VCaP (cell line): ENCODE data around the gene PRKCA.

ENCODE experiments used
- H3K27ac ChIP-seq: fragments of 450-650 bp; 2 replicates; pipeline ENCODE4 v1.5.1; 2017
- CTCF ChIP-seq: fragments of 450-650 bp; conservative IDR thresholded peaks from 2 replicates; pipeline ENCODE4 v1.5.1; 2017; ENCODE audit warnings: mild to moderate bottlenecking, moderate library complexity

PRKCA gene

DNA sequence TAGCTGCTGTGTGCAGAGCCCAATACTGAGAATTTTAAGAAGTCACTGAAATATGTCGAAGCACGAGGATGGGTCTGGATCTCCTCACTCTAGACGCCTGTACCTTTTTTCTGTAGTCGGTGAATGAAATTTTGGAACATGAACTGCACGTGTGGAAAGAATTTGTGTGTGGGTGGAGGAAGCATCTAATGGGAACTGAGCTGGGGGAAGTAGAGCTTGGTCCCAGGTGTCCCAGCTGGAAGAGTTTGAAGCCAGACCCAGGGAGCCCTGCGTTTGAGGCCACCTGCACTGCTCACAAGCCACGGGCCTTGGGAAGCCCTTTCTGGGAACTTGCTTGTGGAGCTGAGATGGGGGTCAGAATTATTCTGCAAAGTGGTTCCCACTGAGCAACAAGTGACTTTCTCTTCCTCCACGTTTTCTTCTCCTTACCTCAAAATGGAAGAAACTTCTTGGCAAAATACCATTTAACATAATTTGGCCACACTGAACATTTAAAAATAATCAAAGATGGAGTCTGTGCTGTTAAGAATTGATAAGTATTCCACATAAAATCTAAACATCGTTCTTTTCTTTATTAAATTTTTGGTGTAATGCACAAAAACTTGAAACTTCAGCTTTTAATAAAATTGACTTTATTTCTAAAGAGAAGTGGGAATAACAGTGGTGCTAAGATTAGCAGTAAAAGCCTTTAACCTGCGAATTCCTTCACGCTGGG lies 163.8 kb downstream of the PRKCA start:
- no peak overlapping the region for H3K27ac ChIP-seq
- TF ChIP-seq CTCF, result no peak

DNA sequence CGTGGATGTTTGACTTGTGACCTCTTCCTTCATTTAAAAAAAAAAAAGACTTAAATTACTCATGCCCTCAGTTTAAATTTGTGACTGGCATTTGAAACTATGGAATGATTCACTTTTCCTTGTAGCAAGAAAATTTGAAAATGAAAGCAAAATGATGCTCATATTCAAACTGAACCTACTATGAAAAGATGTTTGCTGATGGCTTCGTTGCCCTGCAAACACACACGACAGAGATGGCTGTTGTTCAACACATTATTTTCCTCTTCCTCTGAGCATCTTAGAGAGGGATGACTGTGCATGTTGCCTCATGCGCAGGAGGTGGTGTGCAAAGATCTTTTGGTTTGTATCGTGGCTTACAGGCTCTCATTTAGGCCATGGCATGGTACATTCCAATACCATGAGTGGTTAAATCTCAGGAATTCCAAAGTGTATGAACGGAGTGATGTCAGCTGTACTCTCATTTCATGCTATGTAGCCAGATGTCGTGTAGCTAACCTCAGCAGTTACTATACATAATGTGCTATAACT lies 164.5 kb downstream of the PRKCA start:
- no peak overlapping the region for H3K27ac ChIP-seq
- no peak for TF ChIP-seq CTCF

DNA sequence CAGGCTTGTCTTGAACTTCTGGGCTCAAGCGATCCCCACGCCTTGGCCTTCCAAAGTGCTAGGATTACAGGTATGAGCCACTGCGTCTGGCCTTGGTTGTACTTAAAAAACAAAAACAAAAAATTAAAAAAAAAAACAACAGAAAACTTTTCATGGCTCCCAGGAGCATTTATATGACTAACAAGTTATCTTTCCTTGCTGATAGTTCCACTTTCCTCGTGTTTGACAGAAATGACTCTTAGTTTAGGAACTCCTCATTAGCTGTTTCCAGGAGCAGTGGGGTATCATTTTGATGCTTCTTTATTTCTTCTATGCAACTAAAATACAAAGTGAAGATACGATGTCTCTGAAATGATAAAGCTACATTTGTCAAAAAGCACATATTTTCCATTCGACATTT lies 165.4 kb downstream of the PRKCA start:
- TF ChIP-seq CTCF, result no peak
- no peak overlapping the region for H3K27ac ChIP-seq

- H3K27ac ChIP-seq, result no peak overlapping the region
- no peak for TF ChIP-seq CTCF
These were observed 166.1 kb downstream of the PRKCA start for GRCh38 chr17:66468241-66469087.

GRCh38 chr17:66469088-66469442 lies 166.7 kb downstream of the PRKCA start:
- no peak overlapping the region for H3K27ac ChIP-seq
- TF ChIP-seq CTCF, result no peak

DNA sequence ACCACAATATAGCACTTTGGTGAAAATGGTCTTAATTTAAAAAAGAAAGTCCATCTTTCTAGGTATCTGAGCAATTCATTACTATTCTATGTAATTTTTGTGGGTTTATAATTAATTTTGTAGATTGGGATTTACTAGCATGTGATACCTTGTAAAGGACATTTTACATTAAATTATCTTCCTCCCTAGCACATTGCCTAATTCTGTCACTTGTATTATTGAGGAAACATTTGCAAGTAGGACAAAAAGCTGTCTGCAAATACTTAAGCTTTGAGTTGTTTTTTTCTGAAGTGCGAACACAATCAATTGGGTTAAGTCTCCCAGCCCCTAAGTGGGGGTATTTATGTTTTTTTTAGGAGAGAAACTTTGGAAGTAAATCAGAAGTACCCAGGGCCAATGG lies 167.0 kb downstream of the PRKCA start:
- no peak for TF ChIP-seq CTCF
- H3K27ac ChIP-seq, result no peak overlapping the region

GRCh38 chr17:66469890-66470289 lies 167.5 kb downstream of the PRKCA start:
- TF ChIP-seq CTCF, result no peak
- H3K27ac ChIP-seq, result no peak overlapping the region
